HEK293T (cell line): ENCODE data around the gene SUZ12.
A peak's percentile ranks its signal among the peaks of the same experiment; 100 is the strongest.
"Not testable (repeated sequence)": the region's sequence is repeated elsewhere in the genome, so short reads cannot be mapped to it uniquely, and the experiment has no call there.

Experiments
- CTCF ChIA-PET: fragments of 350-600 bp; formaldehyde crosslinking; extraction: SDS; loops from one replicate; lab custom pipeline; 2021; ENCODE audit warnings: antibody characterized with exemption, inconsistent platforms; lab: Yijun Ruan, JAX
- POLR2A ChIA-PET: fragments of 350-600 bp; formaldehyde crosslinking; extraction: SDS; loops from one replicate; lab custom pipeline; 2020; ENCODE audit warnings: antibody characterized with exemption, inconsistent platforms; lab: Yijun Ruan, JAX
- DNase-seq: peaks from one replicate; pipeline ENCODE4 v3.0.0; 2012; ENCODE audit warnings: mixed read lengths; ENCODE audit errors: extremely low spot score
- ARNT ChIP-seq: fragments of 450-650 bp; IDR thresholded peaks from 2 replicates; pipeline ENCODE4 v1.6.1; 2017; ENCODE audit warnings: mild to moderate bottlenecking
- BHLHE40 ChIP-seq: fragments of 450-650 bp; IDR thresholded peaks from 2 replicates; pipeline ENCODE4 v1.6.1; 2016; ENCODE audit warnings: mild to moderate bottlenecking, moderate library complexity, borderline replicate concordance
- ELF4 ChIP-seq: fragments of 450-650 bp; IDR thresholded peaks from 2 replicates; pipeline ENCODE4 v1.6.1; 2017; ENCODE audit warnings: antibody characterized with exemption
- FOXA1 ChIP-seq: fragments of 450-650 bp; IDR thresholded peaks from 2 replicates; pipeline ENCODE4 v1.6.1; 2016; ENCODE audit warnings: mild to moderate bottlenecking
- FOXK2 ChIP-seq: fragments of 450-650 bp; IDR thresholded peaks from 2 replicates; pipeline ENCODE4 v1.6.1; 2016; ENCODE audit warnings: mild to moderate bottlenecking
- FOXM1 ChIP-seq: fragments of 450-650 bp; IDR thresholded peaks from 2 replicates; pipeline ENCODE4 v1.6.1; 2017; ENCODE audit warnings: mild to moderate bottlenecking, borderline replicate concordance
- HDGF ChIP-seq: fragments of 450-650 bp; IDR thresholded peaks from 2 replicates; pipeline ENCODE4 v1.6.1; 2017; ENCODE audit warnings: antibody characterized with exemption, borderline replicate concordance
- L3MBTL2 ChIP-seq: fragments of 450-650 bp; conservative IDR thresholded peaks from 2 replicates; pipeline ENCODE4 v1.6.1; 2016; ENCODE audit warnings: mild to moderate bottlenecking
- LEF1 ChIP-seq: fragments of 450-650 bp; IDR thresholded peaks from 2 replicates; pipeline ENCODE4 v1.6.1; 2017; ENCODE audit warnings: mild to moderate bottlenecking, borderline replicate concordance
- NFRKB ChIP-seq: fragments of 450-650 bp; IDR thresholded peaks from 2 replicates; pipeline ENCODE4 v1.6.1; 2016; ENCODE audit warnings: mild to moderate bottlenecking, moderate library complexity
- PKNOX1 ChIP-seq: fragments of 450-650 bp; IDR thresholded peaks from 2 replicates; pipeline ENCODE4 v1.6.1; 2016
- SP1 ChIP-seq: fragments of 450-650 bp; IDR thresholded peaks from 2 replicates; pipeline ENCODE4 v1.6.1; 2017
- SUZ12 ChIP-seq: fragments of 450-650 bp; IDR thresholded peaks from 2 replicates; pipeline ENCODE4 v1.6.1; 2016; ENCODE audit warnings: mild to moderate bottlenecking
- TARDBP ChIP-seq: fragments of 450-650 bp; IDR thresholded peaks from 2 replicates; pipeline ENCODE4 v1.6.1; 2016
- ZNF384 ChIP-seq: fragments of 450-650 bp; IDR thresholded peaks from 2 replicates; pipeline ENCODE4 v1.6.1; 2016

SUZ12 gene

GRCh38 chr17:31907342-31907962 lies 29.4 kb upstream of the SUZ12 start:
- POLR2A ChIA-PET: no interaction called here
- TF ChIP-seq PKNOX1 (0 out of 2 replicates have a peak, but pooled peaks have one; percentile 5), SP1 (no peak)
- DNase-seq: no peak

GRCh38 chr17:31908386-31908785 lies 28.4 kb upstream of the SUZ12 start:
- DNase-seq: no peak
- POLR2A ChIA-PET: no interaction called here
- TF ChIP-seq ZNF384: no peak
- no peak for TF ChIP-seq FOXM1
- no peak for TF ChIP-seq ELF4
- CTCF ChIA-PET: interaction anchor here (0.7 kb wide), 1 partner anchor 230 kb away, joined by 6 read pairs; no protein-coding TSS in a partner anchor

More at GRCh38 chr17:31907342-31907962, 29.4 kb upstream of the SUZ12 start:
- CTCF ChIA-PET: interaction anchor here (0.9 kb wide), 1 partner anchor 8 kb away, joined by 3 read pairs; no protein-coding TSS in a partner anchor

GRCh38 chr17:31912705-31913104 lies 24.1 kb upstream of the SUZ12 start:
- peak; percentile 11 for DNase-seq
- peak; percentile 87 for TF ChIP-seq ZNF384
- ChIA-PET CTCF (interaction anchor here (0.6 to 1.9 kb wide), 7 partner anchors 11 to 449 kb away, joined by 3 to 8 read pairs (median 3); partner anchors contain the start of gene UTP6), POLR2A (interaction anchor here (2.8 kb wide), 1 partner anchor 11 kb away, joined by 13 read pairs; the partner anchor contains the start of gene UTP6)

GRCh38 chr17:31915456-31916100 lies 21.2 kb upstream of the SUZ12 start:
- no peak for TF ChIP-seq L3MBTL2
- TF ChIP-seq SP1: no peak
- TF ChIP-seq ARNT: no peak
- TF ChIP-seq LEF1: no peak
- no peak for TF ChIP-seq ELF4
- TF ChIP-seq PKNOX1: no peak
- no peak for TF ChIP-seq SUZ12
- DNase-seq: no peak
- ChIA-PET CTCF (interaction anchor here (1.0 to 1.2 kb wide), 2 partner anchors 8 to 21 kb away, joined by 3 read pairs; no protein-coding TSS in a partner anchor), POLR2A (interaction anchor here (1.0 kb wide), 1 partner anchor 58 kb away, joined by 3 read pairs; no protein-coding TSS in a partner anchor)

- no peak for TF ChIP-seq FOXM1
- TF ChIP-seq TARDBP: no peak
- no peak for TF ChIP-seq HDGF
- TF ChIP-seq ELF4: no peak
- ChIA-PET CTCF (interaction anchor here (1.0 kb wide), 1 partner anchor 9 kb away, joined by 3 read pairs; no protein-coding TSS in a partner anchor), POLR2A (no interaction called here)
- no peak for DNase-seq
Measured at GRCh38 chr17:31916491-31917064, 20.2 kb upstream of the SUZ12 start.

GRCh38 chr17:31917065-31917529 lies 19.7 kb upstream of the SUZ12 start:
- DNase-seq: no peak
- POLR2A ChIA-PET: no interaction called here
- CTCF ChIA-PET: no interaction called here
- no peak for TF ChIP-seq PKNOX1
- no peak for TF ChIP-seq SP1
- no peak for TF ChIP-seq BHLHE40
- TF ChIP-seq SUZ12: no peak
- TF ChIP-seq ELF4: no peak
- no peak for TF ChIP-seq FOXA1
- no peak for TF ChIP-seq ZNF384
- no peak for TF ChIP-seq L3MBTL2
- no peak for TF ChIP-seq FOXK2
- TF ChIP-seq NFRKB: no peak

- POLR2A ChIA-PET, DNase-seq, CTCF ChIA-PET: not testable (repeated sequence)
Measured at GRCh38 chr17:31917721-31918120, 19.1 kb upstream of the SUZ12 start.
